ENCODE data around the gene METAP1D.

The METAP1D gene

GRCh38 chr2:172046866-172047565, 47.3 kb downstream of the METAP1D start:
- no peak overlapping the region for H3K4me3 ChIP-seq (ENCODE audit: low read length)
- H3K9me3 ChIP-seq (ENCODE audit: insufficient read depth, low read length): no peaks in the 10 kb centered on the region
- H4K20me1 ChIP-seq (ENCODE audit: insufficient read depth, low read length): no peaks in the 10 kb centered on the region

DNA sequence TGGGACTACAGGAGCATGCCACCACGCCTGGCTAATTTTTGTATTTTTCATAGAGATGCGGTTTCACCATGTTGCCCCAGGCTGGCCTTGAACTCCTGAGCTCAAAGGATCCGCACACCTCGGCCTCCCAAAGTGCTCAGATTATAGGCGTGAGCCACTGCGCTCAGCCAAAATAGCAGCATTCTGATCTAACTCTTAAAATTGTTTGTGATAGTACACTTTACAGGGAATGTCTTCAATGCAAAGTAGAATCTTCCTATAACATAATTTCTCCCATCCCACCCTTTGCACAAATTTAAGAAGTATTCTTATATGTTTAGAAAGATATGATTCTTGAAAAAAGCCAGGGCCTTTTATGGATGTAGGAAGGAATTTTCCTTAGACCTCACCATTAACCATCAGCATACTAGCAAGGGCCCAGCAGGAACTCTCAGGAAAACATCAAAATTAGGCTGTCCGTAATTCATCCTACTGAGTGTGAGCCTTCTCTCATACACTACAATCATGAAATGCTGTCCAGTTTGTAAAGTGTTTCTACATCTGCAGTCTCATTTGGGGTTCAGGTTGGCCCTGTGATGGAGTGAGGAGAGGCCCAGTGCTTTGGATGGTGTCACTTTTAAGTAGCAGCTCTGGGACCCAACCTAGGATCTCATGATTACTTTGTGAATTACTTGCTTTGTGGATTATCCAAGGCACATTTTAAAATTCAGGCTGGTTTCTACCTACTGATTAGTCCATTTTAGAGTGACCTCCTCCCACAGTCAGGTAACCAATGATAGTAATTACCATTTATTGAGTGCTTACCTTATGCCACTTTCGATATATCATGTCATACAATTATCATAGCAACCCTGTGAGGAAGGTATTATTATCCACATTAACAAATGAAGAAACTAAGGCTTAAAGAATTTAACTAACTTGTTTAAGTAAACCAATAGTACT, 48.1 kb downstream of the METAP1D start:
- H3K9me3 ChIP-seq (ENCODE audit: insufficient read depth, low read length): no peaks in the 10 kb centered on the region
- no peak overlapping the region for H3K4me2 ChIP-seq (ENCODE audit: low read length)
- H4K20me1 ChIP-seq (ENCODE audit: insufficient read depth, low read length): no peaks in the 10 kb centered on the region
- H3K9ac ChIP-seq (ENCODE audit: low read length): no peak overlapping the region
- H3K4me1 ChIP-seq (ENCODE audit: low read length): peaks cover 8% of the 10 kb centered on the region
- H3K79me2 ChIP-seq (ENCODE audit: low read length): no peaks in the 10 kb centered on the region
- no peak overlapping the region for H2AFZ ChIP-seq (ENCODE audit: low read depth, low read length)
- no peaks in the 10 kb centered on the region for H3K27me3 ChIP-seq (ENCODE audit: low read depth, low read length)
- no peaks in the 10 kb centered on the region for H3K36me3 ChIP-seq (replicated peaks; ENCODE audit: low read depth, low read length)
- H3K27ac ChIP-seq (ENCODE audit: low read length): no peak overlapping the region
- no peak overlapping the region for H3K4me3 ChIP-seq (ENCODE audit: low read length)
- TF ChIP-seq, protein P1, sequence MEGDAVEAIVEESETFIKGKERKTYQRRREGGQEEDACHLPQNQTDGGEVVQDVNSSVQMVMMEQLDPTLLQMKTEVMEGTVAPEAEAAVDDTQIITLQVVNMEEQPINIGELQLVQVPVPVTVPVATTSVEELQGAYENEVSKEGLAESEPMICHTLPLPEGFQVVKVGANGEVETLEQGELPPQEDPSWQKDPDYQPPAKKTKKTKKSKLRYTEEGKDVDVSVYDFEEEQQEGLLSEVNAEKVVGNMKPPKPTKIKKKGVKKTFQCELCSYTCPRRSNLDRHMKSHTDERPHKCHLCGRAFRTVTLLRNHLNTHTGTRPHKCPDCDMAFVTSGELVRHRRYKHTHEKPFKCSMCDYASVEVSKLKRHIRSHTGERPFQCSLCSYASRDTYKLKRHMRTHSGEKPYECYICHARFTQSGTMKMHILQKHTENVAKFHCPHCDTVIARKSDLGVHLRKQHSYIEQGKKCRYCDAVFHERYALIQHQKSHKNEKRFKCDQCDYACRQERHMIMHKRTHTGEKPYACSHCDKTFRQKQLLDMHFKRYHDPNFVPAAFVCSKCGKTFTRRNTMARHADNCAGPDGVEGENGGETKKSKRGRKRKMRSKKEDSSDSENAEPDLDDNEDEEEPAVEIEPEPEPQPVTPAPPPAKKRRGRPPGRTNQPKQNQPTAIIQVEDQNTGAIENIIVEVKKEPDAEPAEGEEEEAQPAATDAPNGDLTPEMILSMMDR (IDR thresholded peaks at IDR 0.05; ENCODE audit: low read depth, low read length): no peak
- TF ChIP-seq EZH2phosphoT487 (IDR thresholded peaks at IDR 0.05; ENCODE audit: low read depth): no peak

More at GRCh38 chr2:172046866-172047565, 47.3 kb downstream of the METAP1D start:
- Histone ChIP-seq H3K36me3 (replicated peaks; ENCODE audit: low read depth, low read length) (no peaks in the 10 kb centered on the region), H2AFZ (ENCODE audit: low read depth, low read length) (no peak overlapping the region), H3K27ac (ENCODE audit: low read length) (no peak overlapping the region), H3K4me2 (ENCODE audit: low read length) (no peak overlapping the region), H3K79me2 (ENCODE audit: low read length) (no peaks in the 10 kb centered on the region), H3K4me1 (ENCODE audit: low read length) (0 out of 2 replicates have a peak, but pooled peaks cover under 1% of the 10 kb centered on the region), H3K27me3 (ENCODE audit: low read depth, low read length) (no peaks in the 10 kb centered on the region), H3K9ac (ENCODE audit: low read length) (no peak overlapping the region)
- no peak for TF ChIP-seq EZH2phosphoT487 (IDR thresholded peaks at IDR 0.05; ENCODE audit: low read depth)
- TF ChIP-seq, protein P1 (IDR thresholded peaks at IDR 0.05; ENCODE audit: low read depth, low read length): no peak

- Histone ChIP-seq H4K20me1 (ENCODE audit: insufficient read depth, low read length) (no peaks in the 10 kb centered on the region), H3K27me3 (ENCODE audit: low read depth, low read length) (no peaks in the 10 kb centered on the region), H3K27ac (ENCODE audit: low read length) (no peak overlapping the region), H3K4me2 (ENCODE audit: low read length) (no peak overlapping the region), H3K9me3 (ENCODE audit: insufficient read depth, low read length) (no peaks in the 10 kb centered on the region), H2AFZ (ENCODE audit: low read depth, low read length) (no peak overlapping the region), H3K79me2 (ENCODE audit: low read length) (no peaks in the 10 kb centered on the region), H3K9ac (ENCODE audit: low read length) (no peak overlapping the region), H3K4me1 (ENCODE audit: low read length) (peaks cover 12% of the 10 kb centered on the region), H3K4me3 (ENCODE audit: low read length) (no peak overlapping the region), H3K36me3 (replicated peaks; ENCODE audit: low read depth, low read length) (no peaks in the 10 kb centered on the region)
- TF ChIP-seq, protein P1 (IDR thresholded peaks at IDR 0.05; ENCODE audit: low read depth, low read length): no peak
- TF ChIP-seq EZH2phosphoT487 (IDR thresholded peaks at IDR 0.05; ENCODE audit: low read depth): no peak
These were observed 49.1 kb downstream of the METAP1D start for GRCh38 chr2:172048508-172049503.
